Stimulated activated CD4-positive, alpha-beta T cell treated with anti-CD3 and anti-CD28 coated beads, Interleukin-15, amount 100 ng/mL, for 48 hours (primary cell): ENCODE results near the gene KIF7.
"Not testable (repeated sequence)": the region's sequence is repeated elsewhere in the genome, so short reads cannot be mapped to it uniquely, and the experiment has no call there.

Experiments used
- DNase-seq, 2 donors: peaks; one replicate each; pipeline ENCODE4 v3.0.0-alpha.2; 2020; ENCODE audit warnings: low read depth in 2 of 2

The KIF7 gene

DNA sequence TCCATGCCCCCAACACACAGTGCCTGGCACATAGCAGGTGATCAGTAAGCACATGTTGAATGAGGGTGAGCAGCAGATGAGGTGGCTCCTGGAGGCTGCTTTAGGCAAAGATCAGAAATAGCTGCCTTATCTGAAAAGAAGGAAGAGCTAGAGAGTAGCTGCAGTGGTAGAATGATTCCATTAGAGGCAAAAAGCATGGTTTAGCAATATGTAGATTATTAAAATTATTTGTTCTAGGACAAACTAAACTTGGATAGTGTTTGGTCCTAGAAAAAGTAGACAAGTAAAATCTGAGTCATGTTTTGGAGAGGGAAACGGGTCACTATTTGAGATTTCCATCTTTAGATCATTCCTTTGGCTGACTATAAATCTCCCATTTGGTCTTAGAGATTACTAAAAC, 32.1 kb downstream of the KIF7 start:
- DNase-seq = no peak

DNA sequence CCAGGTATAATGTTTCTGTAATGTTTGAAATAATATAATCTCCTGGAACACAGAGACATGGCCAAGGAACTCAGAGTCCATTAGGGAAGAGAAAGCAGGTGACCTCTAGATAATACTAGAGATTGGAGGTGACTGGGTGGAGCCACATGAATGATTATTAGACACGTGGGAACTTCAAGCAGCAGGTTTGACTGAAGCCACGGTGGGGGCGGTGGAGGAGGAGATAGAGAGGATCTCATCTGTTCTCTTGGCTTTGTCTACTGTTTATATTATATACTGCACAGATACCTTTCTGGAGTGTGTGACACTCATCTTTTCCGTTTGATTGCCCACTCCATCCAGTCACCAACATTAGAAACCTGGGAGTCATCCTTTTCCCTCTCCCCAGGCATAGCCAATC, 33.7 kb downstream of the KIF7 start:
- no peak for DNase-seq

DNA sequence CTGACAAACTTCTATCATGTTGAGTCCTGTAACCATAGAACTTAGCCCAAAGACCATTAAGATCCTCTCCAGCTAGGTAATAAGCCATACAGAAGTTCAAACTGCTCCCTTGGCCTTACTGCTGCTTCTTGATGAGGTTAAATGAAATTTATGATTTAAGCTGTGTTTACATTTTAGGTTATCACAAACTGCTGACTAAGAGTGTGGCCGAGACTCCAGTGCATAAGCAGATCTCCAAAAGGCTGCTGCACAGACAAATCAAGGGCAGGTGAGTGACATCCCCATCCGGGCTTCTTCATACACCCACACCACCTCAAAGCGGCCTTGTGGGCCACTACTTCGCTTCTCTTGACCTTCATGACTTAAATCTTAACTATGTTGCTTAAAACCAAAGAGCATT, 39.0 kb downstream of the KIF7 start:
- no peak for DNase-seq

DNA sequence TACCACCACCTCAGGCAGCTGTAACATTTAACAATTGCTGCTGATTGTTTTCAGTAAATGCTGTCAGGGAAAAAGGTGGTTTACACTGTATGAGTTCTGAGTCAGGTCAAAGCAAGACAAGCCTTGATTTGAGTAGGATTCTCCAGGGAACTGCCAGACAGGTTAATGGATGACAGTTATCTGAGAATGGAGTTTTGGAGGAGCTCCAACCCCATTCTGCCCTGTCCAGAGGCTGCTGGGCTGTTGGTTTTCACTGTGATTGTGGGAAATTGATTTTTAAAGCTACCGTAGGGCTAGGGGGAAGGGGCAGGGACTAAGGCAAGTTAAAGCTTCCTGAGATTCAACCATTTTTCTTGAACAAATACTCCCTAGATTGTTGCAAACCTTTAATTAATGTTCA, 40.1 kb downstream of the KIF7 start:
- DNase-seq = no peak

DNA sequence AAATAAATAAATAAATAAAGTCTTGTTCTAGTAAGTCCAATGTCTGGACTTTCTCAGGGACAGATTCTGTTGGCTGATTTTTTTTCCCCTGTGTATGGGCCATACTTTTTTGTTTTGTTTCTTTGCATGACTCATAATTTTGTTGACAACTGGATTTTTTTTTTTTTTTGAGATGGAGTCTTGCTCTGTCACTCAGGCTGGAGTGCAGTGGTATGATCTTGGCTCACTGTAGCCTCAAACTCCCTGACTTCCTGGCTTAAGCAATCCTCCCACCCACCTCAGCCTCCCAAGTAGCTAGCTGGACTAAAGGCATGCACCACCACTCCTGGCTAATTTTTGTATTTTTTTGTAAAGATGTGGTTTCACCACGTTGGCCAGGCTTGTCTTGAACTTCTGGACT, 41.1 kb downstream of the KIF7 start:
- DNase-seq = no peak

DNA sequence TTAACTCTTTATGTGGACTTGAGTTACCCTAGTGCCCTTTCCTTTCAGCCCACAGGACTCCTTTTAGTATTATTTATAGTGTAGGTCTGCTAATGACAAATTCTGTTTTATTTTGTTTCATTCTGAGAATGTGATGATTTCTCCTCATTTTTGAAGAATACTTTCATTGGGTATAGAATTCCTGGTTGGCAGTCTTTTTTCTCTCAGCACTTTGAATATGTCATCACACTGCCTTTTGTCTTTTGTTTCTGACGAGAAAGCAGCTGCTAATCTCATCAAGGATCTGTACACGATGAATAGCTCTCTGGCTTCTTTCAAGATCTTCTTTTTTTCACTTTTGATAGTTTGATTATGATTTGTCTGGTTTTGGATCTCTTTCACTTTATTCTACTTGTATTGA, 42.2 kb downstream of the KIF7 start:
- no peak for DNase-seq

DNA sequence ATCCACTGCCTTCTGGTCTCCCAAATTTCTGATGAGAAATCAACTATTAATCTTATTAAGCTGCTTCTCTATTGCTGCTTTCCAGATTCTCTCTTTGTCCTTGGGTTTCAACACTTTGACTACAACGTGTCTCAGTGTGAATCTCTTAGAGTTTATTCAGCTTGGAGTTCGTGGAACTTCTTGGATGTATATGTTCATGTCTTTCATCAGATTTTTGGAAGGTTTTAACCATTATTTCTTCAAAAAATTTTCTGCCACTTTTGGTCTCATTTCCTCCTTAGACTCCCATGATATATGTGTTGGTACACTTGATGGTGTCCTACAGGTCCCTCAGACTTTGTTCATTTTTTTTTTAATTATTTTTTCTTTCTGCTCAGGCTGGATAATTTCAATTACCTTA, 44.0 kb downstream of the KIF7 start:
- no peak for DNase-seq

DNA sequence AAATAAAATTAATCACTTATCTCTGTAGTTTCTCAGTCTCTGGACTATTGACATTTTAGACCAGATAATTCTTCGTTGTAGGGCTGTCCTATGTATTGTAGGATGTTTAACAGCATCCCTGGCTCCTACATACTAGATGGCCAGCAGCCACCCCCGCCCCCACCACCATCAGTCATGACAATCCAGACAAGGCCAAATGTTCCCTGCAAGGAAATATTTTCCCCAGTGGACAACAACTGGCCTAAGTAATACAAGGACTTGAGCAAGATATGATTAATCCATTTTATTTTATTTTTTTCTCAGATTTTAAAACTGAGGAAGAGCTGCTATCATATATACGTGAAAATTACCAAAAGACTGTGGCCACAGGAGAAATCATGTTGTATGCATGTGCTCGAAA, 56.2 kb downstream of the KIF7 start:
- DNase-seq = no peak

DNA sequence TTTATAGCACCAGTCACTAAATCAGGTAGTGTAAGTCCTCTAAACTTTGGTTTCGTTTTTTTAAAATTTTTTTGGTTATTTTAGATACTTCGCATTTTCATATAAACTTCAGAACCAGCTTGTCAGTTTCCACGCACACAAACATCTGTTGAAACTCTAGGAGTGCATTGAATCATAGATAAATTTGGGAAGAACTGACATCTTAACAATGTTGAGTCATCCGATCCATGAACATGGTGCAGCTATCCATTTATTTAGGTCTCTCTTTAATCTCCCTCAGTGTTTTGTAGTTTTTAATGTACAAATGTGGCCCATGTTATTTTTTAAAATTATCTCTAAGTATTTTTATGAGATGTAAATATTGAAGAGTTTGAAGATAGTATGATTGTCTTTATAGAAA, 62.2 kb downstream of the KIF7 start:
- DNase-seq = no peak

DNA sequence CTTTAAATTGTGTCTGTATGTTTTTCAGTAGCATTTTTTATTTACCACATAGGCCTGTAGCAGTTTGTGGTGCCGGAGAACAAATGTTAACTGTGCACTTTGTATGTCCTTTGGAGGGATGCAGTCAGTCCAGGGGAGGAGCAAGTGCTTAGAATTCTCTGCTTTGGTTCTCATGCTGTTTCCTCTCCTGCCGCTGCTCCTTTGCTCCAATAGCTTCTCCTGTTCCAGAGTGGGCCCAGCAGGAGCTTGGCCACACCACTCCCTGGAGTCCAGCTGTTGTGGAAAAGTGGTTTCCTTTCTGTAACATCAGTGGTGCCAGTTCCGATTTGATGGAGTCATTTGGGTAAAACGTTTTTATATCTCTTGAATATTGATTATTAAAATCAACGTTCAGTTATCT, 63.4 kb downstream of the KIF7 start:
- DNase-seq = no peak

DNA sequence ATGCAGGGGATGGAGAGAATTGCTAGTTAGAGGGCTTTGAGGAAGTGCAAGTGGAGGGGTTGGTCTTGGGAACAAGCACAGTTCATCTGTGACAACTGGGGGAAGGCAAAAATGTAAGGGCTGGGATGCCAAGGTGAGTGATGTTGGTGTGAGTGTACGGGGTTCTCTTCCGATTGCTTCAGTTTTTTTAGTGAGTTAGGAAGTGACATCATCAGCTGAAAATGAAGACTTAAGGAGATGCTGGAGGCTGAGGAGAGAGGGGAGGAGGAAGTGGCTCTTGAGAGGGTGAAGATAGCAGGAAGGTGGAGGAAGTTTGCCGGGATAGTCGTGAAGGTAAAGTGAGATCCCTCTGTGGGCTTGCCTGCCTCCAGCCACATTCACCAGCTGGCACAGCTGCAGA, 67.3 kb downstream of the KIF7 start:
- DNase-seq = no peak

DNA sequence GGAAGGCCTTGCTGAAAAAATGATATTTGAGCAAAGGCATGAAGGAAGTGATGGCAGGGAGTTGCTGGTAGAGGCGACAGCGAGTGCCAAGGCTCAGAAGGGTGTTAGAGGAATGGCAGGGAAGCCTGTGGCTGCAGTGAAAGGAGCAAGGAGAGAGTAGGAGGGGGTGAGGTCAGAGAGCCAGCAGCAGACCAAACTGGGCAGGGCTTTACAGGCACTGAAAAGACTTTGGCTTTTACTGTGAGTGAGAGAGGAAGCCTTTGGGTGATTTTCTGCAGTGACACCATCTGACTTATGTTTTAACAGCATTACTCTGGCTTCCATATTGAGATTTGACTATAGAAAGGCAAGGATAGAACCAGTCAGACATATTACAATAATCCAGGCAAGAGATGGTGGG, 68.6 kb downstream of the KIF7 start:
- DNase-seq = no peak

DNA sequence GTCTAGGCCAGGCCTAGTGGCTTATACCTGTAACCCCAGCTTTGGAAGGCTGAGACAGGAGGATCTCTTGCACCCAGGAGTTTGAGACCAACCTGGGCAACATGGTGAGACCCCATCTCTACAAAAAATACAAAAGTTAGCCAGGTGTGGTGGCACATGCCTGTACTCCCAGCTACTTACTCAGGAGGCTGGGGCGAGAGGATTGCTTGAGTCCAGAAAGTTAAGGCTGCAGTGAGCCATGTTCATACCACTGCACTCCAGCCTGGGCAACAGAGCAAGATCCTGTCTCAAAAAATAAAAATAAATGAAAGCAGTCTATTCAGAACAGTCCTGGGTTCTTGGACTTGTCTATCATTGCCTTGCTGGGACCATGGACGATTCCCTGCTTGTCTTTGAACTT, 74.5 kb downstream of the KIF7 start:
- not testable (repeated sequence) for DNase-seq

DNA sequence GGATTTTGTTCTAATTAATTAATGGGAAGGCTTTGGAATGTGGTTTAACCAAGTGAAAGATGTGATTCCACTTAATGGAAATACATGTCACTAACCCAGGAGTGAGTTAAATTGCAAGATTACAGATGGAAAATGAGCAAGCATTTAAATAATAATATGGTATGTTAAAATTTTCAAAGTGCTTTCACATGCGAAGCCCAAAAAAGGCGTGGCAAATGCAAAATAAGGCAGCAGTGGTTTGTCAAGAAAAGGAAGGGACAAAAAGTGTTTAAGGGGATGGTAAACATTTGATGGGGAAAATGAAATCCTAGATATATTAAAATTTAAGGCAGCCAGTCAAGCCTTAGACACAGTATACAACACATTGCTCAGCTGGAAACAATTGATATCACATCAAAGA, 77.1 kb downstream of the KIF7 start:
- no peak for DNase-seq
